GM21529 (cell line): Measurements from ENCODE around the gene MT1H.

Experiments
- ATAC-seq: cut with Tn5 transposase; IDR thresholded peaks from one replicate; pipeline ENCODE4 v1.9.1; 2021; ENCODE audit not compliant: unreplicated experiment

MT1H gene

GRCh38 chr16:56636616-56637413 is 32.8 kb upstream of the MT1H start:
- no peak for ATAC-seq

- ATAC-seq = no peak
Measured at GRCh38 chr16:56637814-56638750, 31.5 kb upstream of the MT1H start, which contains the start of gene MT1A. TSS of gene MT1A (plus strand) at chr16:56638666. CDS start at chr16:56638739, 73 bp downstream.

GRCh38 chr16:56639045-56639444 is 30.6 kb upstream of the MT1H start:
- ATAC-seq = no peak

GRCh38 chr16:56640076-56640475 is 29.5 kb upstream of the MT1H start:
- ATAC-seq = no peak

GRCh38 chr16:56641166-56641565 is 28.4 kb upstream of the MT1H start:
- ATAC-seq = no peak

- ATAC-seq = peak; percentile 51
Measured at GRCh38 chr16:56643080-56643778, 26.4 kb upstream of the MT1H start.

GRCh38 chr16:56643833-56644232 is 25.8 kb upstream of the MT1H start:
- ATAC-seq = no peak

- ATAC-seq = no peak
Measured at GRCh38 chr16:56645311-56645710, 24.3 kb upstream of the MT1H start.

GRCh38 chr16:56645838-56646237 is 23.8 kb upstream of the MT1H start:
- ATAC-seq = no peak

GRCh38 chr16:56647641-56648431 is 21.8 kb upstream of the MT1H start:
- no peak for ATAC-seq

GRCh38 chr16:56649271-56649670 is 20.3 kb upstream of the MT1H start:
- ATAC-seq = no peak

GRCh38 chr16:56649820-56650219 is 19.8 kb upstream of the MT1H start:
- ATAC-seq = no peak

GRCh38 chr16:56651586-56651985 is 18.0 kb upstream of the MT1H start, which contains the start of gene MT1B:
TSS of gene MT1B (plus strand) at chr16:56651886. CDS start at chr16:56651954, 68 bp downstream.
- ATAC-seq = no peak

GRCh38 chr16:56652600-56652999 is 17.0 kb upstream of the MT1H start:
- ATAC-seq = no peak

- ATAC-seq = no peak
Measured at GRCh38 chr16:56653218-56653617, 16.4 kb upstream of the MT1H start.

GRCh38 chr16:56657555-56658326 is 11.9 kb upstream of the MT1H start, which contains the start of gene MT1F:
TSS of gene MT1F (plus strand) at chr16:56657959. CDS start at chr16:56658059, 100 bp downstream.
- peak; percentile 49 for ATAC-seq

GRCh38 chr16:56658327-56658875 is 11.2 kb upstream of the MT1H start:
- ATAC-seq = no peak

GRCh38 chr16:56662357-56663354 is 7.0 kb upstream of the MT1H start:
- ATAC-seq = no peak
